ENCODE results near the gene BRPF3.

GRCh38 chr6:36272234-36272633, 75.7 kb downstream of the BRPF3 start:
- TF ChIP-seq CTCF (IDR thresholded peaks at IDR 0.05; ENCODE audit: poor library complexity, severe bottlenecking) (no peak), EZH2 (IDR thresholded peaks at IDR 0.05; ENCODE audit: borderline replicate concordance, insufficient read depth, low read length, poor library complexity, severe bottlenecking) (no peak), POLR2AphosphoS5 (IDR thresholded peaks at IDR 0.05) (no peak)
